SK-N-SH (cell line): ENCODE measurements around the gene RSRP1.

Source experiments
- GABPA ChIP-seq: IDR thresholded peaks from 2 replicates; pipeline ENCODE4 v1.4.0; 2012; ENCODE audit warnings: low read depth, mild to moderate bottlenecking
- PBX3 ChIP-seq: IDR thresholded peaks from 2 replicates; pipeline ENCODE4; 2012
- POLR2AphosphoS5 ChIP-seq: IDR thresholded peaks from 2 replicates; pipeline ENCODE4 v1.6.1; 2012; ENCODE audit warnings: low read depth, low read length
- RAD21 ChIP-seq: IDR thresholded peaks from 2 replicates; pipeline ENCODE4 v1.6.1; 2012; ENCODE audit warnings: mild to moderate bottlenecking, low read length
- REST ChIP-seq: IDR thresholded peaks from 2 replicates; pipeline ENCODE4 v1.6.1; 2012; ENCODE audit warnings: mild to moderate bottlenecking, low read depth, low read length, moderate library complexity
- SIN3A ChIP-seq: IDR thresholded peaks from 2 replicates; pipeline ENCODE4 v1.6.1; 2012; ENCODE audit warnings: low read depth, mild to moderate bottlenecking, low read length, moderate library complexity, borderline replicate concordance
- SMC3 ChIP-seq: IDR thresholded peaks from 2 replicates; pipeline ENCODE4 v1.6.1; 2012; ENCODE audit warnings: low read depth, low read length, improper control_type of control experiment
- TCF12 ChIP-seq: IDR thresholded peaks from 2 replicates; pipeline ENCODE4 v1.4.0; 2012
- TF ChIP-seq, protein P1 (sequence below): fragments of 200-600 bp; sonication (generic); IDR thresholded peaks from 2 replicates; pipeline ENCODE4 v1.6.1; 2017; ENCODE audit warnings: antibody characterized with exemption, mild to moderate bottlenecking, moderate library complexity

- TF ChIP-seq GABPA (no peak), POLR2AphosphoS5 (no peak), SIN3A (peak; percentile 65; the same call in 1 of the 2 replicates), SMC3 (peak; percentile 16; the same call in 1 of the 2 replicates), REST (no peak), TCF12 (no peak), RAD21 (peak; percentile 39), PBX3 (no peak)
- TF ChIP-seq, protein P1, sequence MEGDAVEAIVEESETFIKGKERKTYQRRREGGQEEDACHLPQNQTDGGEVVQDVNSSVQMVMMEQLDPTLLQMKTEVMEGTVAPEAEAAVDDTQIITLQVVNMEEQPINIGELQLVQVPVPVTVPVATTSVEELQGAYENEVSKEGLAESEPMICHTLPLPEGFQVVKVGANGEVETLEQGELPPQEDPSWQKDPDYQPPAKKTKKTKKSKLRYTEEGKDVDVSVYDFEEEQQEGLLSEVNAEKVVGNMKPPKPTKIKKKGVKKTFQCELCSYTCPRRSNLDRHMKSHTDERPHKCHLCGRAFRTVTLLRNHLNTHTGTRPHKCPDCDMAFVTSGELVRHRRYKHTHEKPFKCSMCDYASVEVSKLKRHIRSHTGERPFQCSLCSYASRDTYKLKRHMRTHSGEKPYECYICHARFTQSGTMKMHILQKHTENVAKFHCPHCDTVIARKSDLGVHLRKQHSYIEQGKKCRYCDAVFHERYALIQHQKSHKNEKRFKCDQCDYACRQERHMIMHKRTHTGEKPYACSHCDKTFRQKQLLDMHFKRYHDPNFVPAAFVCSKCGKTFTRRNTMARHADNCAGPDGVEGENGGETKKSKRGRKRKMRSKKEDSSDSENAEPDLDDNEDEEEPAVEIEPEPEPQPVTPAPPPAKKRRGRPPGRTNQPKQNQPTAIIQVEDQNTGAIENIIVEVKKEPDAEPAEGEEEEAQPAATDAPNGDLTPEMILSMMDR = peak; percentile 27; the same call in 1 of the 2 replicates
Observed at GRCh38 chr1:25247829-25248754, 838 bp upstream of the RSRP1 start.
